Esophagus (tissue), 2 donors: ENCODE results near the gene OR5K3. TPM values are rescaled to one million over a fixed set of nuclear protein-coding genes. Genes with fewer than 3 reads are reported as not detected.
A peak's percentile ranks its signal among the peaks of the same experiment; 100 is the strongest.
"Not testable (repeated sequence)": the region's sequence is repeated elsewhere in the genome, so short reads cannot be mapped to it uniquely, and the experiment has no call there.

Experiments used
- H3K27ac ChIP-seq, 2 donors: one replicate each; pipeline ENCODE4 v1.5.1; 2013; ENCODE audit warnings: low read depth in 2 of 2, mild to moderate bottlenecking in 2 of 2, inconsistent platforms in 1 of 2, low read length in 1 of 2, moderate library complexity in 1 of 2
- H3K27me3 ChIP-seq, 2 donors: one replicate each; pipeline ENCODE4 v1.6.1; 2013; ENCODE audit warnings: low read length in 2 of 2, control low read depth in 1 of 2, mild to moderate bottlenecking in 1 of 2; ENCODE audit not compliant: insufficient read depth in 2 of 2, control insufficient read depth in 1 of 2
- H3K36me3 ChIP-seq, 2 donors: one replicate each; pipeline ENCODE4 v1.6.1; 2013; ENCODE audit warnings: low read length in 1 of 2; ENCODE audit not compliant: control insufficient read depth in 2 of 2, insufficient read depth in 2 of 2
- H3K4me1 ChIP-seq, 2 donors: one replicate each; pipeline ENCODE4 v1.6.1; 2013; ENCODE audit warnings: low read length in 1 of 2; ENCODE audit not compliant: control insufficient read depth in 2 of 2, insufficient read depth in 2 of 2
- H3K4me3 ChIP-seq, 2 donors: one replicate each; pipeline ENCODE4 v1.5.1; 2013; ENCODE audit warnings: low read length in 2 of 2, mild to moderate bottlenecking in 2 of 2, low read depth in 1 of 2, moderate library complexity in 1 of 2
- H3K9me3 ChIP-seq, 2 donors: one replicate each; pipeline ENCODE4 v1.6.1; 2013; ENCODE audit warnings: mild to moderate bottlenecking in 2 of 2, low read depth in 1 of 2, low read length in 1 of 2, moderate library complexity in 1 of 2; ENCODE audit not compliant: control insufficient read depth in 2 of 2, insufficient read depth in 1 of 2
- WGBS, 2 donors: extraction: QIAGEN DNeasy Blood & Tissue Kit; methylation state at CpG; one replicate each; pipeline ENCODE4 v1.1.7; 2013; 5-methylcytosine and 5-hydroxymethylcytosine counted together
- polyA plus RNA-seq, 2 donors: library from polyadenylated mRNA; stranded (reverse); fragments of 200-250 nt; gene quantifications; one replicate each; pipeline ENCODE4 v1.2.3, GENCODE V29; 2013
- donor health status: healthy with polysubstance abuse.
- donor health status: Bipolar disorder and iron deficiency.

The OR5K3 gene
- polyA plus RNA-seq, 2 donors = not detected

DNA sequence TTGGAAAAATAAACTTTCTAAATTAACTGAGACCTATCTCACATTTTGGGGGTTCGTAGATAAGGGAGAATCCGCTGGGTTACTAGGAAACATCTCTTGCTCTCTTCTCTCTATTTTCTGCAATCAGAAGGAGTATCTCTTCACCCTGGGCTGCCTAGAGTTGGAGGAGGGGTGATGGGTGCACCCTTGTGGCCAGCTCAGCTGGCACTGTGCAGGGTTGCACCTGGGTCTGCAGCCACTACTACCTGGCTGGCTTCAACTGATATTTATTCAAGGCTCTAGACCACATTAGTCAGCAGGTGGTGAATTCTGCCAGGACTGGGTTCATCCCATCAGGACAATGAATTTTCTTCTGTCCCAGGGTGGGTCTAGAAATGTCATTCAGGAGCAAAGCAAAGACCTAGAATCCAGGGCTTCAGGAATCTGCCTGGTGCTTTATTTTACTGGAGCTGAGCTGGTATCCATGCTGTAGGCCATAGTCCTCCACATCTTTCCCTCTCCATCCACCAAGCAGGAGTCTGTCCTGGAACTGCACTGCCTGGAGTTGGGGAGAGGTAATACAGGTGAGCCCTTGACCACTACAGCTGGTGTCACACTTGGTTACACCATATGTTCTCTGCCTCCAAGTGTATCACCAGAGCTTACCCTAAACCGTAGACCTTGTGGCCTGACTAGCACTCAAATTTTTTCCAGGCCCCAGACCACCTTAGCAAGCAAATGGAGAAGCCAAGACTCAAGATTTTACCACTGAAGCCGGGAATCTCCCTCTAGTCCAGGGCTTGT is 22.8 kb upstream of the OR5K3 start:
- H3K27ac ChIP-seq = no peak overlapping the region
- 78 to 83% methylated on average over 4 of the region's 4 CpGs for WGBS, 2 donors
- no peaks in the 10 kb centered on the region for H3K9me3 ChIP-seq
- no peaks in the 10 kb centered on the region for H3K4me1 ChIP-seq
- no peaks in the 10 kb centered on the region for H3K36me3 ChIP-seq
- no peaks in the 10 kb centered on the region for H3K27me3 ChIP-seq
- H3K4me3 ChIP-seq = no peak overlapping the region

DNA sequence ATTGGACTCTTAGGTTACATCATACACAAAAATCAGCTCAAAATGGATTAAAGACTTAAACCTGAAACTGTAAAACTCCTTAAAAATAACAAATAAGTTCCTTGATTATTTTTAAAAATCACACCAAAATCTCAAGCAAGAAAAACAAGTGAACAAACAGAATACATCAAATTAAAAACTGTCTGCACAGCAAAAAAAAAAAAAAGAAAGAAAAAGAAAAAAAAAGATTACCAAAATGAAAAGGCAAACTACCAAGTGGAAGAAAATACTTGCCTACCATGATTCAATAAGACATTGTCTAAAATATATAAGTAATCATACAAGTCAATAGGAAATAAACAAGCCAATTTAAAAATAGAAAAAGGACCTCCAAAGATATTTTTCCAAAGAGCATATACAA is 19.3 kb upstream of the OR5K3 start:
- no peaks in the 10 kb centered on the region for H3K9me3 ChIP-seq
- H3K4me3 ChIP-seq = no peak overlapping the region
- no peaks in the 10 kb centered on the region for H3K27me3 ChIP-seq
- H3K4me1 ChIP-seq = no peaks in the 10 kb centered on the region
- H3K36me3 ChIP-seq = no peaks in the 10 kb centered on the region
- no peak overlapping the region for H3K27ac ChIP-seq

DNA sequence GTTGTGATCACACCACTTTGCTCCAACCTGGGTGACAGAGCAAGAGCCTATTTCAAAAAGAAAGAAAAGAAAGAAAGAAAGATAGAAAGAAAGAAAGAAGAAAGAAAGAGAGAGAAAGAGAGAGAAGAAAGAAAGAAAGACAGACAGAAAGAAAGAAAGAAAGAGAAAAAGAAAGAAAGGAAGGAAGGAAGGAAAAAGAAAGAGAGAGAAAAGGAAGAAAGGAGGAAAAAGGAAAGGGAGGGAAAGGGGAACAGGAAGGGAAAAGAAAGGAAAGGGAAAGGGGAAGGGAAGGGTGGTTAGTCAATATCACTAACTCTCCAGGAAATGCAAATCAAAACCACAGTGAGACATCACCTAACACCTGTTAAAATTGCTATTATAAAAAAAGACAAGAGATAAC is 18.6 kb upstream of the OR5K3 start:
- no peaks in the 10 kb centered on the region for H3K27me3 ChIP-seq
- H3K9me3 ChIP-seq = no peaks in the 10 kb centered on the region

DNA sequence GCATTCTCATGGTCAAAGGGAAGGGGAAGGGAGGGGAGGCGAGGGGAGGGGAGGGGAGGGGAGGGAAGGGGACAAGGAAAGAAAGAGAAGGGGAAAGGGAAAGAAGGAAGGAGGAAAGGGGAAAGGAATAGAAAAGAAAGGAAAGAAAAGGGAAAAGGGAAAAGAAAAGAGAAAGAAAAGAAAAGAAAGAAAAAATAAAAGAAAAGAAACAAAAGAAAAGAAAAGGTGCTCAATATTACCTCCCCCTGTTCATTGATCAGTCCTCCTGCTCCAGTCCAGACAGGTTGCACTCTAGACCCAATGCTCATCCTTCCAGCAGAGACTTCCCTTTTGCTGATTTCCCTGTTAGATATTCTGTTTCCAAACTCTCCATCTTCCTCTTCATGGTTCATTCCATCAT is 18.0 kb upstream of the OR5K3 start:
- Histone ChIP-seq H3K9me3 (no peaks in the 10 kb centered on the region), H3K36me3 (no peaks in the 10 kb centered on the region)

More for the DNA sequence above, 18.6 kb upstream of the OR5K3 start:
- H3K4me1 ChIP-seq = no peaks in the 10 kb centered on the region
- no peak overlapping the region for H3K4me3 ChIP-seq
- no peak overlapping the region for H3K27ac ChIP-seq
- no peaks in the 10 kb centered on the region for H3K36me3 ChIP-seq

DNA sequence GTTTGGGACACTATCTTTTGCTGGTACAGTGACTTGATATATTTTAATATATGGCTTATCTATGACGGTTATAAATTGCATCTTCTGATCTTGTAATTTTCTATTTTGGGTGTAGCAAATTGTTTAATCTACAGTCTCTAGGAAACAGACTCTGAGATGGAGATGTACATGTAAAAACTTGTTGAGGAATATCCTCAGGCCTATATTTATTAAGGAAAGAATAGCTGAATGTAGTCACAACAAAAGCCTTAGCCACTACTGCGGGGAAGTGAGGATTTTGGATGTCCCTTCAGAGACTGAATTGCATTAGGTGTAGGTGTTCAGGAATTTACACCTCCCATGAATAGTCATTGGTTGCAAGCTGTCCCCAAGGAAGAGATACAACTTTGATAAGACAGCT is 13.8 kb upstream of the OR5K3 start:
- no peak overlapping the region for H3K27ac ChIP-seq
- H3K4me3 ChIP-seq = no peak overlapping the region
- no peaks in the 10 kb centered on the region for H3K36me3 ChIP-seq
- no peaks in the 10 kb centered on the region for H3K27me3 ChIP-seq
- 21 to 36% methylated on average over 2 of the region's 2 CpGs for WGBS, 2 donors
- H3K9me3 ChIP-seq = no peaks in the 10 kb centered on the region
- no peaks in the 10 kb centered on the region for H3K4me1 ChIP-seq

More for the DNA sequence above, 18.0 kb upstream of the OR5K3 start:
- Histone ChIP-seq H3K27me3 (no peaks in the 10 kb centered on the region), H3K4me3 (no peak overlapping the region), H3K27ac (no peak overlapping the region), H3K4me1 (no peaks in the 10 kb centered on the region)
- whole genome bisulfite sequencing, 2 donors = 90% methylated on average over 1 of the region's 1 CpG; no CpG with 5 or more reads in 1 of the 2 donors

DNA sequence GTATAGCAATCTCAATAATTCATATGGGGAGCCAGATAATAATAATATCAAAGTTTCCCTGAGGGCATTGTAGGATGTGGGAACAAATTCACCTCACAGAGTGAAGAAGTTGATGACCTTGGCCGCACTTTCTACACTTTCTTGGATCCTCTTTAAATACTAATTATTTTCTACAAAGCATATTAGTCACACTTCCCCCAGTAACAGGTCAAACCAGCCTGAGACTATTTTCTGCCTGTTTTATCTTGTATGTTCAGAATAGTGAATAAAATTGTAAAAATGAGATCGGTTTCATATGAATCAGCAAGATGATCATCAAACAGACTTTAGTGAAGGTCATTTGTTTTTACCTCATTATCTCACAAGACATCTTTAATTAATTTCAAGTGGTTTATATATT is 2.3 kb upstream of the OR5K3 start:
- 50 to 72% methylated on average over 2 of the region's 2 CpGs for WGBS, 2 donors
- Histone ChIP-seq H3K9me3 (no peaks in the 10 kb centered on the region), H3K27ac (no peak overlapping the region), H3K27me3 (no peaks in the 10 kb centered on the region), H3K4me3 (no peak overlapping the region), H3K4me1 (no peaks in the 10 kb centered on the region), H3K36me3 (no peaks in the 10 kb centered on the region)

DNA sequence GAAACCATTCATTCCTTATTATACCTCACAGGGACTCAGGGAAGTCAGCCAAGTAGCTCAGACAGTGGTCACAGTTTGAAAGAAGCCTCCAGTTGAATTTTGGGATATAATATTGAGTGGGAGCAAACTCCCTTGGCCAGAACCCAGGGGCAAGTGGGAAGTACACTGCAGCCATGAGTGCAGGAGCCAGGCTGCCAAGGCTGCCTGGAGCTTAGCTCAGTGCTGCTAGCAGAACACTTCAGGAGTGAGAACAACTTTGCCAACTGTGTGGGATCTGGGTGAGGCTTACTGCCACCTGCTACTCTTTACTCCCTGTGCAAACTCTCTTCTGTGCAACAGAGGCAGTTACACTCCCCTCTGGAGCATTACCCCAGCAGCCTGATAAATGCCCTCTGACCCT is 4.6 kb downstream of the OR5K3 start:
- Histone ChIP-seq H3K4me1 (no peaks in the 10 kb centered on the region), H3K27me3 (peaks cover 0 to 2% of the 10 kb centered on the region in 2 donors), H3K9me3 (peaks cover 0 to 4% of the 10 kb centered on the region in 2 donors), H3K36me3 (no peaks in the 10 kb centered on the region), H3K27ac (peak overlapping the region in 1 of 2 donors; percentile 20), H3K4me3 (no peak overlapping the region)

DNA sequence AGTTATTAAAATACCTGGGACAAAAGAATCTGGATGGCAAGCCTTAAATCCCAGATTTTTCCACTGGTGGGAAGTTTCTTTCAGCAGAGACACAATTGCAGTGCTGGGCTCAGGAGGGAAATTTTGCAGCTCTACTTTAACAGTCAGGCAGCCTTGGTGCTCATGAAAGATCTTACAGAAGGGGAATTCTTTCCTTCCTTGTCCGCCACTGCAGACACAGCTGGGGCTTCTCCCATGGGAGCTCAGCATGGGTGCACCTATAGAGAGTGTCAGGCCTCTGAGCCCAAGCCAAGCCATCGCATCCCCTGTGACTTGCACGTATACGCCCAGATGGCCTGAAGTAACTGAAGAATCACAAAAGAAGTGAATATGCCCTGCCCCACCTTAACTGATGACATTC is 6.0 kb downstream of the OR5K3 start:
- not testable (repeated sequence) for H3K27me3 ChIP-seq, H3K36me3 ChIP-seq, H3K4me1 ChIP-seq, H3K27ac ChIP-seq, H3K9me3 ChIP-seq, H3K4me3 ChIP-seq
- WGBS, 2 donors = 87 to 90% methylated on average over 2 to 4 of the region's 4 CpGs

DNA sequence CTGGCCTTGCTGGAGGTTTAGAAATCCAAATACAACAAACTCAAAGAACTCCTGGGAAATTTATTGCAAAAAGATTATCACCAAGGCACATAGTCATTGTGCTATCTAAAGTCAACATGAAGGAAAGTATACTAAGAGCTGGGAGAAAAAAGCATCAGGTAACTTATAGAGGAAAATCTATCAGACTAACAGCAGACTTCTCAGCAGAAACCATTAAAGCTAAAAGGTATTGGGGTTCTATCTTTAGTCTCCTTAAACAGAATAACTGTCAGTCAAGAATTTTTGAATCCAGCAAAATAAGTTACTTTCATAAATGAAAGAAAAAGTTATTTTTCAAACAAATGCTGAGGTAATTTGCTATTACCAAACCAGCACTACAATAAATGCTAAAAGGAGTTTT is 8.0 kb downstream of the OR5K3 start:
- Histone ChIP-seq H3K4me1 (no peaks in the 10 kb centered on the region), H3K4me3 (no peak overlapping the region), H3K27me3 (peaks cover 0 to 2% of the 10 kb centered on the region in 2 donors), H3K9me3 (peaks cover 5 to 10% of the 10 kb centered on the region in 2 donors), H3K36me3 (no peaks in the 10 kb centered on the region), H3K27ac (no peak overlapping the region)

DNA sequence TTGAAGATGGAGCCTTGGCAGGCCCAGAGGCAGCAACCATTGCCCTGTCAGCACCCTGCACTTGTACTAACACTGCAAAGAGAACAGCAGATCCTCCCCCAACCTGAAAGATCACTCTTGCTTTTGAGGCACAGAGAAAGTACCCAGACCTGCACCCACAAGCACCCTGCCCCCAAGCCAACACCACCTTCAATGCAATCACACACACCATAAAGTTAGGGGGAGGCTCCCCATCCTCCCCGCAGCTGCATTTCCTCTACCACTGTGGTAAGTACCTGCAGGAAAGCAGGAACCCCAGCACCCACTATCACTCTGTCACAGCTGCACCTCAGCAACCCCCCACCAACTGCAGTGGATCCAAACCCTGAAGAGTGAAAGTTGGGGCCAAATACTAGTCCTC is 12.0 kb downstream of the OR5K3 start:
- Histone ChIP-seq H3K9me3 (peaks cover 5 to 6% of the 10 kb centered on the region in 2 donors), H3K27me3 (peaks cover 0 to 2% of the 10 kb centered on the region in 2 donors), H3K36me3 (no peaks in the 10 kb centered on the region), H3K27ac (no peak overlapping the region), H3K4me3 (no peak overlapping the region), H3K4me1 (no peaks in the 10 kb centered on the region)
- WGBS, 2 donors = 83 to 87% methylated on average over 1 of the region's 1 CpG
